HCT116 (cell line): Measurements from ENCODE around the gene CLIP4.

Experiments used
- CEBPB ChIP-seq: IDR thresholded peaks from 2 replicates; pipeline ENCODE4 v1.6.1; 2012; ENCODE audit warnings: low read depth
- EGR1 ChIP-seq: IDR thresholded peaks from 2 replicates; pipeline ENCODE4 v1.6.1; 2012; ENCODE audit warnings: low read depth
- ELF1 ChIP-seq: IDR thresholded peaks from 2 replicates; pipeline ENCODE4 v1.6.1; 2012; ENCODE audit warnings: low read depth, borderline replicate concordance
- EZH2 ChIP-seq: fragments of 200-600 bp; sonication (generic); IDR thresholded peaks from 2 replicates; pipeline ENCODE4 v1.6.1; 2017; ENCODE audit warnings: antibody characterized with exemption, mixed run types
- POLR2A ChIP-seq: IDR thresholded peaks from 2 replicates; pipeline ENCODE4 v1.7.0; 2011; ENCODE audit warnings: borderline replicate concordance; ENCODE audit not compliant: insufficient read depth, insufficient read length; ENCODE audit errors: extremely low read depth
- RAD21 ChIP-seq: IDR thresholded peaks from 2 replicates; pipeline ENCODE4 v1.6.1; 2012; ENCODE audit warnings: low read depth, mild to moderate bottlenecking
- SP1 ChIP-seq: IDR thresholded peaks from 2 replicates; pipeline ENCODE4 v1.6.1; 2012; ENCODE audit warnings: low read depth
- SRF ChIP-seq: IDR thresholded peaks from 2 replicates; pipeline ENCODE4 v1.6.1; 2012; ENCODE audit warnings: low read depth
- ZNF274 ChIP-seq: fragments of 200-500 bp; sonication (Bioruptor generic); IDR thresholded peaks from 2 replicates; pipeline ENCODE4 v1.6.1; 2014; ENCODE audit warnings: mild to moderate bottlenecking, low read depth, low read length, inconsistent platforms
- TF ChIP-seq, protein P1 (sequence below): IDR thresholded peaks from 2 replicates; pipeline ENCODE4 v1.6.1; 2012
- TF ChIP-seq, protein P2 (sequence below), 3 experiments: fragments of 200-600 bp in 1 of 3; sonication (generic) in 1 of 3; IDR thresholded peaks in 2 of 3; conservative IDR thresholded peaks in 1 of 3; 2 replicates each; pipeline ENCODE4 v1.5.1; 2012 to 2017; ENCODE audit warnings: low read depth in 2 of 3, low read length in 2 of 3, antibody characterized with exemption in 1 of 3, borderline replicate concordance in 1 of 3, control low read depth in 1 of 3, mild to moderate bottlenecking in 1 of 3, mixed read lengths in 1 of 3, mixed run types in 1 of 3, moderate library complexity in 1 of 3; ENCODE audit not compliant: insufficient read depth in 1 of 3
- TF ChIP-seq, protein P3 (sequence below): IDR thresholded peaks from 2 replicates; pipeline ENCODE4 v1.6.1; 2011; ENCODE audit warnings: mild to moderate bottlenecking, low read length, moderate library complexity; ENCODE audit not compliant: insufficient replicate concordance; ENCODE audit errors: extremely low read depth
- TF ChIP-seq, protein P4 (sequence below): IDR thresholded peaks from 2 replicates; pipeline ENCODE4 v1.6.1; 2012; ENCODE audit warnings: low read depth

DNA sequence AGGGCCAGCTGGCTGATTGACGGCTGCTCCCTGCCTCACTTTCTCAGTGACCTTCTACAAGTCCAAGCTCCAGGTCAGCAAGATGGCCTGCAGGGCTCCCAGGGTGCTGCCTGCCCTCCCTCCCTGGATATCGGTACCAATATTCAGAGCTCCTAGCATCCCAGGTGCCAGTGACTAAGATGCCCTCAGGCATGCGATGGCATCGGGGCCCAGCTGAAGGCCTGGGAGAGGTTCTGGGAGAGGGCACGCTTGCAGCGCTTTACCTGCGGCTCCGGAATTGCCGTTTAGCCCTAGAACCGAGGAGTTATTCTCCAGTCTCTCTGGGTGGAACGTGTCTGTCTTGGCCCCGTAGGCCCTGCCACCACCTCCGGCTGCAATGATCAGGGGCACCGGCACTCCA, 116.8 kb downstream of the CLIP4 start:
- TF ChIP-seq POLR2A, result no peak
- TF ChIP-seq, protein P1, sequence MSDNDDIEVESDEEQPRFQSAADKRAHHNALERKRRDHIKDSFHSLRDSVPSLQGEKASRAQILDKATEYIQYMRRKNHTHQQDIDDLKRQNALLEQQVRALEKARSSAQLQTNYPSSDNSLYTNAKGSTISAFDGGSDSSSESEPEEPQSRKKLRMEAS, result no peak
- TF ChIP-seq, protein P2, sequence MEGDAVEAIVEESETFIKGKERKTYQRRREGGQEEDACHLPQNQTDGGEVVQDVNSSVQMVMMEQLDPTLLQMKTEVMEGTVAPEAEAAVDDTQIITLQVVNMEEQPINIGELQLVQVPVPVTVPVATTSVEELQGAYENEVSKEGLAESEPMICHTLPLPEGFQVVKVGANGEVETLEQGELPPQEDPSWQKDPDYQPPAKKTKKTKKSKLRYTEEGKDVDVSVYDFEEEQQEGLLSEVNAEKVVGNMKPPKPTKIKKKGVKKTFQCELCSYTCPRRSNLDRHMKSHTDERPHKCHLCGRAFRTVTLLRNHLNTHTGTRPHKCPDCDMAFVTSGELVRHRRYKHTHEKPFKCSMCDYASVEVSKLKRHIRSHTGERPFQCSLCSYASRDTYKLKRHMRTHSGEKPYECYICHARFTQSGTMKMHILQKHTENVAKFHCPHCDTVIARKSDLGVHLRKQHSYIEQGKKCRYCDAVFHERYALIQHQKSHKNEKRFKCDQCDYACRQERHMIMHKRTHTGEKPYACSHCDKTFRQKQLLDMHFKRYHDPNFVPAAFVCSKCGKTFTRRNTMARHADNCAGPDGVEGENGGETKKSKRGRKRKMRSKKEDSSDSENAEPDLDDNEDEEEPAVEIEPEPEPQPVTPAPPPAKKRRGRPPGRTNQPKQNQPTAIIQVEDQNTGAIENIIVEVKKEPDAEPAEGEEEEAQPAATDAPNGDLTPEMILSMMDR (IDR thresholded peaks at IDR 0.05 in 2 of 3, conservative IDR thresholded peaks at IDR 0.05 in 1 of 3; ENCODE audit: borderline replicate concordance in 1 of 3, insufficient read depth in 1 of 3, low read depth in 2 of 3, low read length in 2 of 3), result no peak
- no peak for TF ChIP-seq ELF1
- no peak for TF ChIP-seq RAD21
- no peak for TF ChIP-seq CEBPB
- no peak for TF ChIP-seq SRF
- TF ChIP-seq, protein P3, sequence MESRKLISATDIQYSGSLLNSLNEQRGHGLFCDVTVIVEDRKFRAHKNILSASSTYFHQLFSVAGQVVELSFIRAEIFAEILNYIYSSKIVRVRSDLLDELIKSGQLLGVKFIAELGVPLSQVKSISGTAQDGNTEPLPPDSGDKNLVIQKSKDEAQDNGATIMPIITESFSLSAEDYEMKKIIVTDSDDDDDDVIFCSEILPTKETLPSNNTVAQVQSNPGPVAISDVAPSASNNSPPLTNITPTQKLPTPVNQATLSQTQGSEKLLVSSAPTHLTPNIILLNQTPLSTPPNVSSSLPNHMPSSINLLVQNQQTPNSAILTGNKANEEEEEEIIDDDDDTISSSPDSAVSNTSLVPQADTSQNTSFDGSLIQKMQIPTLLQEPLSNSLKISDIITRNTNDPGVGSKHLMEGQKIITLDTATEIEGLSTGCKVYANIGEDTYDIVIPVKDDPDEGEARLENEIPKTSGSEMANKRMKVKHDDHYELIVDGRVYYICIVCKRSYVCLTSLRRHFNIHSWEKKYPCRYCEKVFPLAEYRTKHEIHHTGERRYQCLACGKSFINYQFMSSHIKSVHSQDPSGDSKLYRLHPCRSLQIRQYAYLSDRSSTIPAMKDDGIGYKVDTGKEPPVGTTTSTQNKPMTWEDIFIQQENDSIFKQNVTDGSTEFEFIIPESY, result no peak
- TF ChIP-seq EZH2, result no peak
- TF ChIP-seq, protein P4, sequence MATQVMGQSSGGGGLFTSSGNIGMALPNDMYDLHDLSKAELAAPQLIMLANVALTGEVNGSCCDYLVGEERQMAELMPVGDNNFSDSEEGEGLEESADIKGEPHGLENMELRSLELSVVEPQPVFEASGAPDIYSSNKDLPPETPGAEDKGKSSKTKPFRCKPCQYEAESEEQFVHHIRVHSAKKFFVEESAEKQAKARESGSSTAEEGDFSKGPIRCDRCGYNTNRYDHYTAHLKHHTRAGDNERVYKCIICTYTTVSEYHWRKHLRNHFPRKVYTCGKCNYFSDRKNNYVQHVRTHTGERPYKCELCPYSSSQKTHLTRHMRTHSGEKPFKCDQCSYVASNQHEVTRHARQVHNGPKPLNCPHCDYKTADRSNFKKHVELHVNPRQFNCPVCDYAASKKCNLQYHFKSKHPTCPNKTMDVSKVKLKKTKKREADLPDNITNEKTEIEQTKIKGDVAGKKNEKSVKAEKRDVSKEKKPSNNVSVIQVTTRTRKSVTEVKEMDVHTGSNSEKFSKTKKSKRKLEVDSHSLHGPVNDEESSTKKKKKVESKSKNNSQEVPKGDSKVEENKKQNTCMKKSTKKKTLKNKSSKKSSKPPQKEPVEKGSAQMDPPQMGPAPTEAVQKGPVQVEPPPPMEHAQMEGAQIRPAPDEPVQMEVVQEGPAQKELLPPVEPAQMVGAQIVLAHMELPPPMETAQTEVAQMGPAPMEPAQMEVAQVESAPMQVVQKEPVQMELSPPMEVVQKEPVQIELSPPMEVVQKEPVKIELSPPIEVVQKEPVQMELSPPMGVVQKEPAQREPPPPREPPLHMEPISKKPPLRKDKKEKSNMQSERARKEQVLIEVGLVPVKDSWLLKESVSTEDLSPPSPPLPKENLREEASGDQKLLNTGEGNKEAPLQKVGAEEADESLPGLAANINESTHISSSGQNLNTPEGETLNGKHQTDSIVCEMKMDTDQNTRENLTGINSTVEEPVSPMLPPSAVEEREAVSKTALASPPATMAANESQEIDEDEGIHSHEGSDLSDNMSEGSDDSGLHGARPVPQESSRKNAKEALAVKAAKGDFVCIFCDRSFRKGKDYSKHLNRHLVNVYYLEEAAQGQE, result no peak
- TF ChIP-seq SP1, result no peak
- no peak for TF ChIP-seq ZNF274
- no peak for TF ChIP-seq EGR1
